NCI-H774 (cell line): ENCODE measurements around the gene LRRC15.

Source experiments
- DNase-seq: peaks from one replicate; lab custom pipeline; 2025; lab: John Stamatoyannopoulos, UW

LRRC15 gene

GRCh38 chr3:194332858-194333211 lies 36.7 kb downstream of the LRRC15 start:
- no peak for DNase-seq

GRCh38 chr3:194330579-194330978 lies 39.0 kb downstream of the LRRC15 start:
- no peak for DNase-seq

- DNase-seq: no peak
These were observed 39.4 kb downstream of the LRRC15 start for GRCh38 chr3:194330160-194330559.

GRCh38 chr3:194329583-194329965 lies 40.0 kb downstream of the LRRC15 start:
- DNase-seq: no peak

- no peak for DNase-seq
These were observed 40.5 kb downstream of the LRRC15 start for GRCh38 chr3:194328942-194329582.

- no peak for DNase-seq
These were observed 41.4 kb downstream of the LRRC15 start for GRCh38 chr3:194328053-194328657.

GRCh38 chr3:194327218-194328052 lies 42.1 kb downstream of the LRRC15 start:
- no peak for DNase-seq

GRCh38 chr3:194326968-194327217 lies 42.6 kb downstream of the LRRC15 start:
- no peak for DNase-seq

GRCh38 chr3:194326192-194326967 lies 43.2 kb downstream of the LRRC15 start:
- no peak for DNase-seq

GRCh38 chr3:194325424-194326153 lies 44.0 kb downstream of the LRRC15 start:
- DNase-seq: no peak

GRCh38 chr3:194324823-194325327 lies 44.7 kb downstream of the LRRC15 start:
- DNase-seq: no peak

- no peak for DNase-seq
These were observed 45.5 kb downstream of the LRRC15 start for GRCh38 chr3:194323785-194324735.

- no peak for DNase-seq
These were observed 46.8 kb downstream of the LRRC15 start for GRCh38 chr3:194322678-194323211.

- DNase-seq: no peak
These were observed 47.6 kb downstream of the LRRC15 start for GRCh38 chr3:194321693-194322640.

- no peak for DNase-seq
These were observed 48.7 kb downstream of the LRRC15 start for GRCh38 chr3:194320744-194321243.

GRCh38 chr3:194320100-194320499 lies 49.4 kb downstream of the LRRC15 start:
- no peak for DNase-seq

GRCh38 chr3:194318511-194319161 lies 50.9 kb downstream of the LRRC15 start:
- no peak for DNase-seq

GRCh38 chr3:194316918-194317317 lies 52.6 kb downstream of the LRRC15 start:
- DNase-seq: no peak

- DNase-seq: no peak
These were observed 53.6 kb downstream of the LRRC15 start for GRCh38 chr3:194315965-194316361.
